HG02642 (cell line): ENCODE results near the gene GNA12.
"Not testable (repeated sequence)": the region's sequence is repeated elsewhere in the genome, so short reads cannot be mapped to it uniquely, and the experiment has no call there.

Source experiments
- ATAC-seq: cut with Tn5 transposase; IDR thresholded peaks from one replicate; pipeline ENCODE4 v1.9.1; 2021; ENCODE audit warnings: mild to moderate bottlenecking; ENCODE audit not compliant: unreplicated experiment, poor library complexity

Gene GNA12

DNA sequence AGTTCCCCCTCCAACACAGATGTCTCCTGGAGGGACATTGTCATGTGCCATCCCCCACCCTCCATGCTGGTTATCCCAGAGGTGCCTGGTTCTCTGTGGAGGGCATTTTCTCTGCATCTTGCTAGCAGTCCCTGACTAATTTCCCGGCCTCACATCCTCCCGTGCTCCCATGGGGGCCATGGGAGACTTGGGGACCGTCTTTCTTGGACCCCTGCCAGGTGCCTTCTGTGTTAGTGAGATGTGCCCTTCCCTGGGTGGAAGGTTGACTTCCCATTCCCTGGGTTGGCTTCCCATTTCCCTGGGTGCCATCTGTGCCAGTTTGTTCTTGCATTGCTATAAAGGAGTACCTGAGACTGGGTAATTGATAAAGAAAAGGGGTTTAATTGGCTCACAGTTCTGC lies 22.5 kb upstream of the GNA12 start:
- ATAC-seq = no peak

DNA sequence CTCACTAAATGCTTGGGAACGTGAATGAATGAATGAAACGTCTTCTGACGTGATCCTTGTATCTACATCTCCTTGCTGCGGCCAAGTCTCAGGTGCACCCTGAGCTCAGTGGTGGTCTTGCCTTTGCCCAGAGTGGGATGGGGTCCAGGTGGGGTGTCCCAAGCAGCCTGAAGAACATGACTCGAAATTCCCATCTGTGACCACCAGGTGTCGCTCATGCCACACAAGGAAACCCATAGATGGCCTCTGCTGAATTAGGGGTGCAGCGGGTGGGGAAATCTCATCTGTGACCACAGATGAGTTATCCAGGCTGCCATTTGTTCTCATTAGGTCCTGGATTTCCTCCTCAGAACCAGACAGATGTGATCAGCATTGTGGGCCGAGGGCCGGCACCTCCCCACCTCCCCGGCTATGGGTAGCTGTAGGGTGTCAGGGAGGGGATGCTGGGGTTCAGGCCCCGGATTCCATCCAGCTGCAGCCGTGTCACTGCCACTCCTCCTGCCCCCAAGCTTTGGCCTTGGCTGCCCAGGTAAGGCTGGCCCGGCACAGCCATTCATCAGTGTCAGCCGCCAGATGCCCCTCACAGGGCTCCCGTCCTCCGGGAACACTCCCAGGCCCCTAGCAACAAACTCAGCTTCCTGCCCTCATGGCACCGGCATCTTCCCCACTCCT lies 21.0 kb upstream of the GNA12 start:
- ATAC-seq = peak; percentile 36

DNA sequence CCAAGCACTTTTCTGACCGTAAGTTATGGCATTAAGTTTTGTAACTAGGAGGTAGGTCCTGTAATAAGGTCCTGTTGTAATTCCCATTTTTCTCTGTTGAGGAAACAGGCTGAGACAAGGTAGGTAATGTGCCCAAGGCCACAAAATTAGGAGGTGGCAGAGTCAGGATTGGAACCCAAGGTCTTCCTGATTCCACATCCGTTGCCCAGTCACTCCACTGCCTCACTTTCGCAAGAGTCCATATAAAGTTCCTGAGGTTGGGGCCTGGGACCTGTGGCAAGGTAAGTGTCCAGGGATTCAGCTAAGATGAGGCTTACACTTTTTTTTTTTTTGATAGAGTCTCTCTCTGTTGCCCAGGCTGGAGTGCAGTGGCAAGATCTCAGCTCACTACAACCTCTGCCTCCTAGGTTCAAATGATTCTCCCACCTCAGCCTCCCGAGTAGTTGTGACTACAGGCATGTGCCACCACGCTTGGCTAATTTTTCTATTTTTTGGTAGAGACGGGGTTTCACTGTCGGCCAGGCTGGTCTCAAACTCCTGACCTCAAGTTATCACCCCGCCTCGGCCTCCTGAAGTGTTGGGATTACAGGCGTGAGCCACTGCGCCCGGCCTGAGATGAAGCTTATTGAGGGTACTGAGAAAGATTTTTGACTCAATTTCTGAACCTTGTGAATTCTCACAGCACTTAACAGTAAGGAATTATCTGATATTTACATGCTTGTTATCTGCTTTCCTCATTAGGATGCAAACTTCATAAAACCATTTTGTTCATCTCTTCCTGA lies 20.3 kb upstream of the GNA12 start:
- ATAC-seq = no peak

DNA sequence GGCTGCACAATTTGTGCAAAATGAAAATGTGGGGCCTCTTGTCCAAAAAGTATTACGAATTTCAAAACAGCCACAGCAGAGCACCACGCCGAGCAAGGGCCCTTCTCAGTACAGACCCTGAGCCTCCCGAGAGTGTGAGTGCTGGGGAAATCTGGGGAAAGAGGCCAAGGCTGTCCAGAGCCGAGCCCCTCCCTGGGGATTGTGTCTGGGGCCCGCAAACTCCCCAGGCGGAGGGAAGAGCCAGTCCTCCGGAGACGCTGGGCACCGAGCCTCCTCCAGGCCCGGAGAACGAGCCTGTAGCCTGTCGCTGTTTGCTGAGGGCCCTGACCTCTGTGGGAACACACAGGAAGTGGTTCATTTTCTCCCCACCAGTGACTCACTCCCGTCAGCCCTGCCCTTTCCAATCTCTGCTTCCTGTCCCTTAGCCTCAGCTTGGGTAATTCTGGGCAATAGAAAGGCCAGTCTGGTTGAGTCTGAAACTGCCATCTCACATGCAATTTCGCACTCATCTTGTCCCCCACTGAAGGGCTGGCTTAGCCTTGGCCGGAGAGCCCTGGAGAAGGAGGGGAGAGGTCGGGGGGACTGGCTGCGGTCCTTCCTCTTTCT lies 19.5 kb upstream of the GNA12 start:
- ATAC-seq = peak; percentile 91

DNA sequence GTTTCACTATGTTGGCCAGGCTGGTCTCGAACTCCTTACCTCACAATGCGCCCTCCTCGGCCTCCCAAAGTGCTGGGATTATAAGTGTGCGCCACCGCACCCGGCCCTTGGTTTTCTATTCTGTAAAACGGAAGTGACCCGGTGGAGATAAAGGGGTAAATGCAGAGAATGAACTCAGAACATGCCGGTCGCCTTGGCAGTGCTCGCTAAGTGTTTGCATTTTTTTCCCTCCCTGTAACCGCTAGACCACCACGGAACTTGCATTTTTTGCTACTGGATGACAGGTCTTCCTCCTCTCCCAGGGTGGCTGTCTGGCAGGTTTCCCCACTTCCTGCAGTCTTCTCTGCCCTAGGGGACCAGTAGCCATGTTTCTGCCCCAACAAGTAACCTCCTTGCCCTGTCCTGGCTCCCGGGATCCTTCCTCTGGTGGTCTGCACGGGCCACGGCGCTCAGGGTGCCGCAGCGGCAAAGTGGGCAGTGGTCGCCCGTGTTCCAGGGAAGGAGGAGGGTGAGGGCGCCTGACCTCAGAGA lies 18.8 kb upstream of the GNA12 start:
- ATAC-seq = no peak

DNA sequence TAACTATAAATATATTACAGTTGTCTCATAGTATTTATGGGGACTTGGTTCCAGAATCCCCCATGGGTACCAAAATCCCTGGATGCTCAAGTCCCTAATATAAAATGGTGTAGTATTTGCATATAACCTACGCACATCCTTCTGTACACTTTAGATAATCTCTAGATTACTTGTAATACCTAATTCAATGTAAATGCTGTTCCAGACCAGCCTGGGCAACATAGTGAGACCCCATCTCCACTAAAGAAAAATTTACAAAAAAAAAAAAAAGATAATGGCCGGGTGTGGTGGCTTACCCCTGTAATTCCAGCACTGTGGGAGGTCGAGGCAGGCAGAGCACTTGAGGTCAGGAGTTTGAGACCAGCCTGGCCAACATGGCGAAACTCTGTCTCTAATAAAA lies 17.4 kb upstream of the GNA12 start:
- no peak for ATAC-seq

DNA sequence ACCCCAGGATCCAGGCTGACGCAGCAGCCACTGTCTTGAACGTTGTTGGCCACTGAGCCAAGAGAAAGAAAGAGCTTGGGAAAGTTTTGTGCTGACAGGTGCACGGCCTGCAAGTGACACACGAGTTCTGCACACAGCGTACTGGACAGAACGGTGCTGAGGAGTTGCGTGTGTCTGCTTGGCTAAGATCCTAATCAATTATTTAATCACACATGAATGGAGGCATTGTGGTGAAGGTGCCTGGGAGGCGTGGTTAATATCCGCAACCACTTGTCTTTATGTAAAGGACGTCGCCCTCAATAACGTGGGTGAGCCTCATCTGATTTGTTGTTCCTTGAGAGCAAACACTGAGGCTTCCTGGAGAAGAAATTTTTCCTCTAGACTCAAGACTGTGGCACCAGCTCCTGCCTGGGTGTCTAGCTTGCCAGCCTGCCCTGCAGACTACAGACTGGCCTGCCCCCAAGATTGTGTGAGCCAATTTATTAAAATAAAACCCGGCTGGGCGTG lies 16.6 kb upstream of the GNA12 start:
- ATAC-seq = no peak

DNA sequence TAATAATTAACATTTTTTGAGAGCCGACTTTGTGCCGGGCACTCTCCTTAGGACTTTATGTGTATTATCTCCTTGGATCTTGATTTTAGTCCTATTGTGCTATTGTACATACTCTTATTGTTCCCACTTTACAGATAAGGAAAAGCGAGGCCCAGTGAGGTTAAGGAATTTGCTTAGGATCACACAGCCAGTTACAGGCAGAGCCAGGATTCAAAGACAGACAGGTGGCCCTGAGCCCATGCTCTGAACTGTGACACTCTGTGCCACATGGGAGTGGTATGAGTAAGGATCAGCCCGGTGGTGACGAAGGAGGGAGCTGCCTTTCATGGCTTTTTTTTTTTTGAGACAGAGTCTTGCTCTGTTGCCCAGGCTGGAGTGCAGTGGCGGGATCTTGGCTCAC lies 15.8 kb upstream of the GNA12 start:
- no peak for ATAC-seq

DNA sequence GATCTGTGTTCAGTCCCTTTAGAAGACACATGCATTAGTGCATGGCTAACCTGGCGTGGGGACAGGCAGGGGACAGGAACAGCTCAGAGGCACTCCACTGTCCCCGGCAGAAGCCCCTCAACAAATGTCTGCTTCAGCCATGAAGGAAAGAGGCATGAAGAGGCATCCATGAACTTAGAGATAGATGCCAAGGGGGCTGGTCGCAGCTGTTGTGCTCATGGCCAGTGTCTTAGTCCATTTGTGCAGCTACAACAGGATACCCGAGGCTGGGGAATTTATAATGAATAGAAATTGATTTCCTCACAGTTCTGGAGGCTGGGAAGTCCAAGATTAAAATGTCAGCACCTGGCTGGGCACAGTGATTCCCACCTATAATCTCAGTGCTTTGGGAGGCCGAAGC lies 14.5 kb upstream of the GNA12 start:
- ATAC-seq = no peak

DNA sequence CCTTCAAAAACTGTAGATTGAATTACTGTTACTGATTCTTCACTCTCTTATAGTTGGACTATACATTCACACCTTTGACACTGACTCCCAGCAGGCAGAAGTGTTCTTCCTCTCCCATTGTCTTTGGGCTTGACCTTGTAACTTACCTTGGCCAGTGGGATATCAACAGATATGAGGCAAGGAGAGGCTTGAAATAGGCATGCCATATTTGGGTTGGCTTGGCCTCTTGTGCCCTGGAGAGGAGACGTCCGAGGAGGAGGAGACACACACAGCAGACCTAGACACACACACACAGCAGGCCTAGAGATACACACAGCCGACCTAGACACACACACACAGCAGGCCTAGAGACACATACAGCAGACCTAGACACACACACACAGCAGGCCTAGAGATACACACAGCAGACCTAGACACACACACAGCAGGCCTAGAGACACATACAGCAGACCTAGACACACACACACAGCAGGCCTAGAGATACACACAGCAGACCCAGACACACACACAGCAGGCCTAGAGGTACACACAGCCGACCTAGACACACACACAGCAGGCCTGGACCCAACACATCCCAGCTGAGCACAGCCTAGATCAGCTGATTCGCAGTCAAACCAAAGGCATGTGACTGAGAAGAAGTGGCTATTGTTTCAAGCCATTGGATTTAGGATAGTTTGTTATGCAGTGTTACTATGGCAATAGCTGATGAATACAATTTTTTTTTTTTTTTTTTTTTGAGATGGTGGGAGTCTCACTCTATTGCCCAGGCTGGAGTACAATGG lies 12.5 kb upstream of the GNA12 start:
- no peak for ATAC-seq

DNA sequence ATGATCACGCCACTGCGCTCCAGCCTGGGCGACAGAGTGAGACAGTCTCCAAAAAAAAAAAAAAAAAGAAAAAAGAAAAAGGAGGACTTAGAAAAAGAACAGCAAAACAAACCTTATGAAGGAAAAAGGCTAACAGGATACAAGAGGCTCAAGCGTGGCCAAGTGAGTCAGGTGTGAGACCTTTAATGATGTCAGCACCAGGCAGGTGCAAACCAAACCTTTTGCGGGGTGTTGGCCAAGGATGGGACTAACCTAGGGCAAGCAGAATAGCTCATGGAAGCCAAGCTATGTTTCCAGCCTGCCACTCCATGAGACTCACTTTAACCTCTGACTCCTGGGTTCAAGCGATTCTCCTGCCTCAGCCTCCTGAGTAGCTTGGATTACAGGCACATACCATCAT lies 11.3 kb upstream of the GNA12 start:
- no peak for ATAC-seq

DNA sequence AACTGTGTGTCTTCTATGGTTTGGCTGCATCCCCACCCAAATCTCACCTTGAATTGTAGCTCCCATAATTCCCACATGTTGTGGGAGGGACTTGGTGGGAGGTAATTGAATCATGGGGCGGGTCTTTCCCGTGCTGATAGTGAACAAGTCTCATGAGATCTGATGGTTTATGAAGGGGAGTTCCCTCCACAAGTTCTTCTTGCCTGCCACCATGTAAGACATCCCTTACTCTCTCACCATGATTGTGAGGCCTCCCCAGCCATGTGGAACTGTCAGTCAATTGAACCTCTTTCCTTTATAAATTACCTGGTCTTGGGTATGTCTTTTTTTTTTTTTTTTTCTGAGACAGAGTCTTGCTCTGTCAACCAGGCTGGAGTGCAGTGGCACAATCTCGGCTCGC lies 9.4 kb upstream of the GNA12 start:
- not testable (repeated sequence) for ATAC-seq

DNA sequence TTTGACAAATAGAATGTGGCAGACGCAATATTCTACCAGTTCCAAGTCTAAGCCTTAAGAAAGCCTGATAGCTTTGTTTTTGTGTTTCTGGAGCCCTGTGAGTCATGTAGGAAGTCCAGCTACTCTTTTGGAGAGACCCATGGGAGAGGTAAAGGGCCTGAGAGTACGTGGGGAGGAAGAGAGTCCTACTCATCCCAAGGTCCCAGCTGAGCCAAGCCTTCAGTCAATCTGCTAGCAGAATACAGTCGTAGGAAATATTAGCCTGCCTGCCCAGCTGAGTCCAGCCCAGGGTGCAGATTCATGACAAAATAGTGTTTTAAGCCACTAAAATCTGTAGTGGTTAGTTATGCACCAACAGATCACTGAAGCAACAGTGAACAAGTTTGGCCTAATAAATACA lies 9.0 kb upstream of the GNA12 start:
- ATAC-seq = no peak

DNA sequence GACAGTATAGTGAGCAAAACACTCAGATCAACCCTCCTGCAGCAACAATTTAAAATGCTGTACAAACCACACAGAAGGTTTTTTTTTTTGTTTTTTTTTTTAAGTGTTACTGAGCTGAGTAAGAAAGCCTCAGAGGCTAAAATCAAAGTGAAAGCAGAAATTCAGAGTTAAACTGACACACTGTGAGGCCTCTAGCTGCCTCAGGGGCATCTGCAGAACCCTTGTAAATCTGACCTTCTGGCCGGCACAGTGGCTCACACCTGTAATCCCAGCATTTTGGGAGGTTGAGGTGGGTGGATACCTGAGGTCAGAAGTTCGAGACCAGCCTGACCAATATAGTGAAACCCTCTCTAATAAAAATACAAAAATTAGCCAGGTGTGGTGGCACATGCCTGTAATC lies 7.4 kb upstream of the GNA12 start:
- ATAC-seq = no peak

DNA sequence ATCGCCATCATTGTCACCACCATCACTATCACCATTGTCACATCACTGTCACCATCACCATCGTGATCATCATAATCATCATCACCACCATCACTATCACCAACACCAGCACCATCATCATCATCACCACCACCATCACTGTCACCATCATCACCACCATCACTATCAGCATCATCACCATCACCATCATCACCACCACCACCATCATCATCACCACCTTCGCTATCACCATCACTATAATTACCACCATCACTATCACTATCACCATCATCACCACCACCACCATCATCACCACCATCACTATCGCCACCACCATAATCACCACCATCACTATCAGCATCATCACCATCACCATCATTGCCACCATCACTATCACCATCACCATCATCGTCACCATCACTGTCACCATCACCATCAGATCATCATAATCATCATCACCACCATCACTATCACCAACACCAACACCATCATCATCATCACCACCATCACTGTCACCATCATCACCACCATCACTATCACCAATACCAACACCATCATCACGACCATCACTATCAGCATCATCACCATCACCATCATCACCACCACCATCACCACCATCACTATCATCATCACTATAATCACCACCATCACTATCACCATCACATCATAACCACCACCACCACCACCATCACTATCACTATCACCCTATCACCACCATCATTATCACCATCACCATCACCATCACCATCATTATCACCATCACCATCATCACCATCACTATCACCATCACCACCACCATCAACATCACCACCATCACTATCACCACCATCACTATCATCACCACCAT lies 6.0 kb upstream of the GNA12 start:
- ATAC-seq = no peak

DNA sequence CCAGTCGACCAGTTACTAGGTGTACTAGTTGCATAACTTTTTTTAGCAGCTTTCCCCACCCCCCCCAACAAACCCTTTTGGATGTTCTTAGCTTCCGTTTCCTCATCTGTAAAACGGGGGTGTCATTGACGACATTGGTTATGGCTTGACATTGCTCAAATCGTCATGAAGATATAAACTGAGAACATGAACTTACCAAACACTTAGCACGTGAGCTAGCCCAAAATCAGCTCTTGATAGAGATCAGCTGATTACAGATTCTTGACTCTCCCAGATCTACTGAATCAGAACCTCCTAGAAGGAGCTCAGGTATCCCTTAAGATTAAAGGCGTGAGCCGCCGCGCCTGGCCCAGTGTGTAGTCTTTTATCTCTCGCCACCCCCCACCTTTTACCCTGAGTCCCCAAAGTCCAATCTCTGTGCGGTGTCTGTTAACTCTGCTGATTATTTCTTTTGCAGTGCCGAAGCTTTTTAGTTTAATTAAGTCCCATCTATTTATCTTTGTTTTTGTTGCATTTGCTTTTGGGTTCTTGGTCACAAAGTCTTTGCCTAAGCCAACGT lies 1.0 kb upstream of the GNA12 start:
- ATAC-seq = no peak

DNA sequence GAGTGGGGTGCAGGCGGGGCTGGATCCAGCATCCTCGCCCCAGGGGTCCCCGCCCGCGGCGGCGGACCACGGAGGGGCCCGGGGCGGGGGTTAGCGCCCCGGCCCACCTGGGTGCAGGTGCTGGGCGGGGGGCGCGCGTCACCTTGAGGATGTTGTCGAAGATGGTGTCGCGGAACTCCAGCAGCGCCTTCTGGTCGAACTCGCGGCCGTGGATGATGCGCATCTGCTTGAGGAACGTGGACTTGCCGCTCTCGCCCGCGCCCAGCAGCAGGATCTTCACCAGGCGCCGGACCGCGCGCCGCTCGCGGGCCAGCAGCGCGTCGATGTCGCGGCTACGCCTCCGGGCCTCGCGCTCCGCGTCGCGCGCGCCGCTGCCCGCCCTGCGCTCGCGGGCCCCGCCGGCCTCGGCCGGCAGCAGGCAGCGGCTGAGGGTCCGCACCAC lies 376 bp downstream of the GNA12 start:
- ATAC-seq = no peak

DNA sequence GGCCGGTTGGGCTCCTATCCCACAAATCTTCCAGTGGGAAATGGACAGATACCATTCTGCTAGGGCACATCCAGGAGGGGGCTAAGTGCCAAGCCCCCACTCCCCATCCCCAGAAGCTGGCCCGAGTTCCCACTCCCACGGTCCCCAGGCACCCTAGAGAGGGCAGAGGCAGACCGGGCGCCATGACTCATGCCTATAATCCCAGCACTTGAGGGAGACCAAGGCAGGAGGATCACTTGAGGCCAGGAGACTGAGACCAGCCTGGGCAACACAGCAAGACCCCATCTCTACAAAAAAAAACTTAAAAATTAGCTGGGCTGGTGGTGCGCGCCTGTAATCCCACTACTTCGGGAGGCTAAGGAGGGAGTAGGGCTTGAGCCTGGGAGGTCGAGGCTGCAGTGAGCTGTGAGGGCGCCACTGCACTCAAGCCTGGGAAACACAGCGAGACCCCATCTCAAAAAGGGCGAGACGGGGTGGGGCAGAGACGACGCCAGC lies 870 bp downstream of the GNA12 start:
- no peak for ATAC-seq

DNA sequence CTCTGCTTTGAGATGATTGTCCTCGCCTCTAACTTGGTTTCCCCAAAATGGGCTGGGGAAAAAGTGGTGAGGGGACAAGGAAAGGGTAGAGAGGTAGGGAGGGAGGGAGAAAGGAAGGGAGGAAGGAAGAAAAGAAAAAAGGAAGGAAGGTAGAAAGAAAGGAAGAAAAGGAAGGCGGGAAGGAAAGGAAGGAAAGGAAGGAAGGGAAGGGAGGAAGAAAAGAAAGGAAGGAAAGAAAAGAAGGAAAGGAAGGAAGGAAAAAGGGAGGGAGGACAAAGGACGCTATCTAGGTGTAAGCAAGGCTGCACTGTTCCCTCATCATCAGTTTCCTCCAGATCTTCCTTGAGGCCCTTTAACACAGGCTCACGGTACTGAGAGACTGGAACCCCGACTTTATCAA lies 2.2 kb downstream of the GNA12 start:
- no peak for ATAC-seq
